Activated effector memory CD4-positive, alpha-beta T cell treated with Interleukin-2 at 50 U/mL for 16 hours (primary cell): Measurements from ENCODE around the gene HNRNPA2B1.
"Not testable (repeated sequence)": the region's sequence is repeated elsewhere in the genome, so short reads cannot be mapped to it uniquely, and the experiment has no call there.

Experiments used
- DNase-seq: peaks from one replicate; pipeline ENCODE4 v3.0.0-alpha.2; 2020

Gene HNRNPA2B1

DNA sequence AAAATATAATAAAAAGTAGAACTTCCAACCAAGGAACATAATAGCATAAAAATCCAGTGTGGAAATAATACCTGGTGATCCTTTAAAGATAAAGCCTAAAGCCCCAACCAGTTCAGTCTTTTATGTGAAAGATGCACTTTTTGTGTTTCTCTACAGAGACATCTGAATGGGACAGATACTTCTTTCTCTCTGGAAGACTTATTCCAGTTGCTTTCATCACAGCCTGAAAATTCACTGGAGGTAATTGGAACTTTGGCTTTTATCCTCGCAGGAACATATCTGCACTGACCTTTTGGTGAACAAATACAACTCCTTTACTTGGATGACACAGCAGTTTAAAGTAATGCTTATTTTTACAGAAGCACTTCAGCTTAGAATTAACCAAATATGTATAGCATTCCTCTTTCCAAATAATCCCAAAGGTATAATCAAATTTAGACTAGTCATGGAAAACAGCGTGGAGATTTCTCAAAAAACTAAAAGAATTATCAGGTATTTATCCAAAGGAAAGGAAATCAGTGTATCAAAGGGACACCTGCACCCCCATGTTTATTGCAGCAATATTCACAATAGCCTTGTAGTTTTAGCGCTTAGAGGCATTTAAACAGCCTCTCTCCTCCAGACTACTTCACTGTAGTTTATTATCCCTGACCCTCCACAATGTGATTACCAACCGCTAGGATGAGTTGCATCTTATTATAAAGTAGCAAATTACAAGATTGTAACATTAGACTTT, 16.8 kb downstream of the HNRNPA2B1 start:
- no peak for DNase-seq

DNA sequence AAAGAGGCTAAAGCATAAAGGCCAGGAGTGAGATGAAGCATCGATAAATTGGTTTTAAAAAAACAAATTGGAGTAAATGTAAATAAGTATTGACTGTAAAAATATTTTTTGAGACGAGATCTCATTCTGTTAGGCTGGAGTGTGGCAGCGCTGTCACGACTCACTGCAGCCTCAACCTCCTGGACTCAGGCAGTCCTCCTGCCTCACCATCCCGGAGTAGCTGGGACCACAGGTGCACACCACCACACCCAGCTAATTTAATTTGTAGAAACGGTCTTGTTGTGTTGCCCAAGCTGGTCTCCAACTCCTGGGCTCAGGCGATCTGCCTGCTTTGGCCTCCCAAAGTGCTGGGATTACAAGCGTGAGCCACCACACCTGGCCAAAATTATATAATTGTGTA, 17.8 kb downstream of the HNRNPA2B1 start:
- no peak for DNase-seq

GRCh38 chr7:26182283-26182682, 18.3 kb downstream of the HNRNPA2B1 start:
- no peak for DNase-seq

DNA sequence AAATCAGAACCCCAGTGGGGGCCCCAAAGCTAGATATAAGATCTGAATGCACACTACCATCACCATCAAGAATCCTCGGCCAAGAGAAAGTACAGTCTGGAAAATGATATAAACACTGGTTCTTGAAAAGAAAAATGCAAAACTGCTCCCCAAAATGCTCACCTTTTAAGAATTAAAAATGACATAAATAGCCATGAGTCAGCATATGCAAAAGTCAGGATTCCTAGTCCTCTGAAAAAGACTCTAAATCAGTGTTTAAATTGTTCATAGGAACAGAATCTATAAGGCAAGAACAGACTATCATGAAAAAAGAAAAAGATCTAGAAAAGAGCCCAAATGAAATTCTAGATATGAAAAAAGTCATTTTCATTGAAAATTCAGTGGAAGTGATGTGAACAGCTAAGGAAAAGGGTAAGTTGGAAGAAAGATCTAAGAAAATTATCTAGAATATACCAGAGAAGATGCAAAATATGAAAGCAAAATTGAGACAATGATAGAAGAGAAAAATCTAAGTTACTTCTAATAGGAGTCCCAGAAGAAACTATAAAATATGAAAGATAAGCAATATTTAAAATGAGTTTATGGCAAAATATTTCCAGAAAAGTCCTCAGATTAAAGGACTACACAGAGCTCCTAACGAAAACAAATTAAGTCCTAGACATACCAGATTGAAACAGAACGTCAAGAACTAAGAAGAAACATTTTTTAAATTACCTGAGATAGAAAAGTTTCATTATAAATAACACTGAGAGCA, 18.9 kb downstream of the HNRNPA2B1 start:
- no peak for DNase-seq

- no peak for DNase-seq
Observed at GRCh38 chr7:26180792-26181198, 19.8 kb downstream of the HNRNPA2B1 start.

- DNase-seq: no peak
Observed at GRCh38 chr7:26179826-26180497, 20.6 kb downstream of the HNRNPA2B1 start.

DNA sequence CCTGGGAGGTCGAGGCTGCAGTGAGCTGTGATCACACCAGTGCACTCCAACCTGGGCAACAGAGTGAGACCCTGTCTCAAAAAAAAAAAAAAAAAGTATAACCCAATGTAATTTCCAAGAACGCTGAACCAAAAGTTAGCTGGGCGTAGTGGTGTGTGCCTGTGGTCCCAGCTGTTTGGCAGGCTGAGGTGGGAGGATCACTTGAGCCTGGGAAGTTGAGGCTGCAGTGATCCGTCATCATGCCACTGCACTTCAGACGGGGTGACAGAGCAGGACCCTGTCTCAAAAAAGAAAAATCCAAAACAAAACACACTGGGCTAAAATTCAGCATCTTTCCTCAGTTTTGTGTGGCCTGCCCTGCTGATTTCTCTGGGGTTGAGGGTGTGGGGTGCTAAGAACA, 21.1 kb downstream of the HNRNPA2B1 start:
- no peak for DNase-seq

DNA sequence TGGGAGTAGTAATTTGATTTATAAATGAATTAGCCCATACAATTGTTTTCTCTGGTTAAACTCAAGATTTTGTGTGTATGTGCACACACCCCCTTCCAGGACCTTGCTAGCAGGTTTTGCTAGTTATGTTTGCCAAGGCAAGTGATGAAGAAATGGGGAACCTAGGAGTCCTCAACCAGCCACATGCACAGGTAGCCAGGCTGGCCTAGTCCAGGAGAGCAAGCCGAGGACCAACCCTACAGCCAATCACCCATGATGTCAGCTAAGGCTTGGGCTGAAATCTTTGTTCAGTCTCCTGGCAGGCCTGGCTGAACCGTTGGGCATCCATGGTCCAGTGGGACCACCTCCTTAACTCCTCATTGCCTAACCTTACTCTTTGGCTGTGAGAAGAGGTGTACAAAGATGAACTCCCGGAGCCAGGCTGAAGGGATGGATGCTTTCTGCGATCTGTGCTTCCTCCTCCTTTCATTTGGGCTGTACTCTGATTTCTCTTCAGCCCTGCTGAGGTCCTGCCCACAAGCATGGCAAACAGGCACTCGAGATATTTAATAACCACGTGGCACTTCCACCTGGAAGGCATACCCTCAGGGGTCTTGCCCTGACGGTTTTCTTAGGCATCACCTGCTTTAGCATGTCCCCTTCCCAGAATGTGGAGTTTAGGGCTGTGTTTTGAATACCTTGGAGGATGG, 22.1 kb downstream of the HNRNPA2B1 start:
- no peak for DNase-seq

- not testable (repeated sequence) for DNase-seq
Observed at GRCh38 chr7:26177269-26177668, 23.3 kb downstream of the HNRNPA2B1 start.

DNA sequence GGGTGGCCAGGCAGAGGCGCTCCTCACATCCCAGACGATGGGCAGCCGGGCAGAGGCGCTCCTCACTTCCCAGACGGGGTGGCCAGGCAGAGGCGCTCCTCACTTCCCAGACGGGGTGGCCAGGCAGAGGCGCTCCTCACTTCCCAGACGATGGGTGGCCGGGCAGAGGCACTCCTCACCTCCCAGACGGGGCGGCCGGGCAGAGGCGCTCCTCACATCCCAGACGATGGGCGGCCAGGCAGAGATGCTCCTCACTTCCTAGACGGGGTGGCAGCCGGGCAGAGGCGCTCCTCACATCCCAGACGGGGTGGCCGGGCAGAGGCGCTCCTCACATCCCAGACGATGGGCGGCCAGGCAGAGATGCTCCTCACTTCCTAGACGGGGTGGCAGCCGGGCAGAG, 23.9 kb downstream of the HNRNPA2B1 start:
- DNase-seq: not testable (repeated sequence)

DNA sequence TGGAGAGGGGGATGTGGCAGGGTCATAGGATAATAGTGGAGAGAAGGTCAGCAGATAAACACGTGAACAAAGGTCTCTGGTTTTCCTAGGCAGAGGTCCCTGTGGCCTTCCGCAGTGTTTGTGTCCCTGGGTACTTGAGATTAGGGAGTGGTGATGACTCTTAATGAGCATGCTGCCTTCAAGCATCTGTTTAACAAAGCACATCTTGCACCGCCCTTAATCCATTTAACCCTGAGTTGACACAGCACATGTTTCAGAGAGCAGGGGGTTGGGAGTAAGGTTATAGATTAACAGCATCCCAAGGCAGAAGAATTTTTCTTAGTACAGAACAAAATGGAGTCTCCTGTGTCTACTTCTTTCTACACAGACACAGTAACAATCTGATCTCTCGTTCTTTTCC, 24.6 kb downstream of the HNRNPA2B1 start:
- not testable (repeated sequence) for DNase-seq

- DNase-seq: no peak
Observed at GRCh38 chr7:26172048-26172447, 28.5 kb downstream of the HNRNPA2B1 start.

DNA sequence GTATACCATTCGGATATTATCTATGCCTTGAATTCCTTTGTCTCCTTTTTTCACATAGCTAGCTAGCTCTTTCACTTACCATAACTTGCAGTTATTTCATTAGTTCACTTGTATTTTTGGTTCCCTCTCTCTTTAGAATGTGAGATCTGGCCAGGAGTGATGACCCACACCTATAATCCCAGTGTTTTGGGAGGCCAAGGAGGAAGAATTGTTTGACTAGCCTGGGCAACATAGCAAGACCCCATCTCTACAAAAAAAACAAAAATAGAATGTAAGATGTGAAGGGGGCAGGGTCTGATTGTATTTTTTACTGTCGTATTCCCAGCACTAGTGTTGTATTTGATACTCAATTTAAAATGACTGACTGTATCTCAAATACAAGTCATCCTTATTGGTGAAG, 28.9 kb downstream of the HNRNPA2B1 start:
- DNase-seq: no peak

GRCh38 chr7:26170663-26171062, 29.9 kb downstream of the HNRNPA2B1 start:
- DNase-seq: no peak

DNA sequence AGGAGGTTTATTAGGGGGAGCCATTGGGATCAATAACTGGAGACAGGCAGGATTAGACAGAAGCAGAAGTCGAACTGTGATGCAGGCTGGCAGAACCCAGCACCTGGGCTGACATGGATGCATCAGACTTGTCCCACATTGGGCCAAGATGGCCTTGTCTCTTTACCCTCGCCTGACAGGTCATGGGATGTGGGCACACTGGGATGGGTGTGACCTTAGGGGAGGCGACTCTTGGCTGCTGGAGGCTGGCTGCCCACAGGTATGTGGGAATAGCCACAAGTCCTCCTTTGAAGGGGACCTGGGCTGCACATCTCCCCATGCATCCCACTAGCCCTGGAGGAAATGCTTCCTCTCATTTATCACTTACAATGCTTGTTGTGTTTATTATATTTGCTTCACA, 31.3 kb downstream of the HNRNPA2B1 start:
- DNase-seq: no peak

- DNase-seq: no peak
Observed at GRCh38 chr7:26168458-26169023, 32.0 kb downstream of the HNRNPA2B1 start.

GRCh38 chr7:26167303-26167934, 33.1 kb downstream of the HNRNPA2B1 start:
- DNase-seq: no peak

DNA sequence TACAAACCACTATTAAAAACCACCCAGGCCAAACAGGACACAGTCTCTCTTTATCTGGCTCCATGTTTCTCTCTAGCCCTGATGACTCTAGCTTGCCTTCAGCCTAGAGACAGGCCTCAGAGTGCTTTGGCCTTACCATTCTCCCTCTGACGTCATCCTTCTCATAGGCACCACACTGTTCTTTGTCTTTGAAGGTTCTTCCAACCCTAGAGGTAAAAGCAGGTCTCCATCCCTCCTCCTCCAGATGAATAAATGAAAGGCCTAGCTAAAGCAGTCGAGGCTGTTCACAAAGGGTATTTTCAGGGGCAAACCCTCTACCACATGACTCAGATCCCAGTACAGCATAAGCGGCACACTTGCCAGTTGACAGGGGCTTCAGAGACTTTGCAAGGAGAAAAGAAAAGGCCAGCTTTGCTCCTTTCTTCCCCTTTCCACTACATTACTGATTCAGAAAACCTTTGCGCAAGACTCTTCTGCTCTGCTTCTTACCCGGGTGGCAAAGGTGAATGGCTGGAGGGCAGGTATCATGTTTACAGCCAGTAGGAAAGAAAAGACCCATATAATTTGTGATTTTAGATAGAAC, 33.8 kb downstream of the HNRNPA2B1 start:
- DNase-seq: no peak

GRCh38 chr7:26165950-26166683, 34.4 kb downstream of the HNRNPA2B1 start:
- no peak for DNase-seq

GRCh38 chr7:26163804-26164203, 36.7 kb downstream of the HNRNPA2B1 start:
- not testable (repeated sequence) for DNase-seq

DNA sequence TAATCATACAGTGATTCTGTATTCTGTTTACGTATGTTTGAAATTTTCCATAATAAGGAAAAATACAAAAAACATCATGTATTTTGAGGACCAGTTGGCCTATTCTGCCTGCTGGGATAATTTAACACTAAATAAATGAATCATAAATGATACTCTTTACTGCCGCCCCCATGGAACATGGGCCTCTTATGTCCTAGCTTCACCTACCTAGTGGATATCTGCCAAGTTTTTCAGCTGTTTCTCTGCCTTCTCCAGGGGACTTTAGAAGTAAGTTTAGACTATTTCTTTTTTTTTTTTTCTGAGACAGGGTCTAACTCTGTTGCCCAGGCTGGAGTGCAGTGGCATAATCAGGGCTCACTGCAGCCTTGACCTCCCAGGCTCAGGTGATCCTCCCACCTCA, 38.1 kb downstream of the HNRNPA2B1 start:
- DNase-seq: no peak
